ENCODE measurements around the gene CADM1.

CADM1 gene

GRCh38 chr11:115148691-115149090 lies 355.5 kb downstream of the CADM1 start:
- DNase-seq (ENCODE audit: low spot score) = no peak

DNA sequence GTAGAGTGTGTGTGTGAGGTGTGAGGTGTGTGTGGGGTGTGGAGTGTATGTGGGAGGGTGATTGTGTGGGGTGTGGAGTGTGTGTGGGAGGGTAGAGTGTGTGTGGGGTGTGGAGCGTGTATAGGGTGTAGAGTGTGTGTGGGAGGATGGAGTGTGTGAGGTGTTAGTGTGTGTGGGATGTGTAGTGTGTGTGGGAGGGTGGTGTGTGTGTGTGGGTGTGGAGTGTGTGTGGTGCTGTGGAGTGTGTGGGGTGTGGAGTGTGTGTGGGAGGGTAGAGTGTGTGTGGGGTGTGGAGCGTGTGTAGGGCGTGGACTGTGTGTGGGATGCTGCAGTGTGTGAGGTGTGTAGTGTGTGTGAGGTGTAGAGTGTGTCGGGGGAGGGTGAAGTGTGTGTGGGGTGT lies 356.1 kb downstream of the CADM1 start:
- DNase-seq (ENCODE audit: low spot score) = no peak

DNA sequence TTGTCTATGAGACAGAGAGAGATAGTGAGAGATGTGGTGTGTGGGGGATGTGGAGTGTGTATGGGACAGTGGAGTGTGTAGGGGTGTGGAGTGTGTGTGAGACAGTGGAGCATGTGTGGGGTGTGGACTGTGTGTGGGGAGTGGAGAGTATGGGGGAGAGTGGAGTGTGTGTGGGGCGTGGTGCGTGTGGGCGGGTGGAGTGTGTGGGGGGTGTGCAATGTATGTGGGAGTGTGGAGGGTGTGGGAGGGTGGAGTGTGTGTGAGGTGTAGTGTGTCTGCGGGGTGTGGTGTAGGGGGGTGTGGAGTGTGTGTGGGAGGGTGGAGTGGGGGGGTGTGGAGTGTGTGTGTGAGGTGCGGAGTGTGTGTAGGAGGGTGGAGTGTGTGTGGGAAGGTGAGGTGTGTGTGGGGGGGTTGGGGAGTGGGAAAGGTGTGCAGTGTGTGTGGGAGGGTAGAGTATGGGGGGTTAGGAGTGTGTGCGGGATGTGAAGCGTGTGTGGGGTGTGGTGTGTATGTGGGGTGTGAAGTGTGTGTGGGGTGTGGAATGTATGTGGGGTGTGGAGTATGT lies 356.9 kb downstream of the CADM1 start:
- no peak for DNase-seq (ENCODE audit: low spot score)

DNA sequence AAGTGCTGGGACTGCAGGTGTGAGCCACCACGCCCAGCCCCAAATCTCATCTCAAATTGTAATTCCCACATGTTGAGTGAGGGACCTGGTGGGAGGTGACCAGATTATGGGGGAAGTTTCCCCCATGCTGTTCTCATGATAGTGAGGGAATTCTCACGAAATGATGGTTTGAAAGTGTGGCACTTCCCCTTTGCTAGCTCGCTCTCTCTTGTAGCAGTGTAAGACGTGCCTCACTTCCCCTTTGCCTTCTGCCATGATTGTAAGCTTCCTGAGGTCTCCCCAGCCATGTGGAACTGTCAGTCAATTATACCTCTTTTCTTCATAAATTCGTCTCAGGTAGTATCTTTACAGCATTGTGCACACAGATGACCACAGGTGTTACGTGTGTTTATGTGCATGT lies 357.8 kb downstream of the CADM1 start:
- DNase-seq (ENCODE audit: low spot score) = no peak

GRCh38 chr11:115145324-115145723 lies 358.9 kb downstream of the CADM1 start:
- DNase-seq (ENCODE audit: low spot score) = no peak

DNA sequence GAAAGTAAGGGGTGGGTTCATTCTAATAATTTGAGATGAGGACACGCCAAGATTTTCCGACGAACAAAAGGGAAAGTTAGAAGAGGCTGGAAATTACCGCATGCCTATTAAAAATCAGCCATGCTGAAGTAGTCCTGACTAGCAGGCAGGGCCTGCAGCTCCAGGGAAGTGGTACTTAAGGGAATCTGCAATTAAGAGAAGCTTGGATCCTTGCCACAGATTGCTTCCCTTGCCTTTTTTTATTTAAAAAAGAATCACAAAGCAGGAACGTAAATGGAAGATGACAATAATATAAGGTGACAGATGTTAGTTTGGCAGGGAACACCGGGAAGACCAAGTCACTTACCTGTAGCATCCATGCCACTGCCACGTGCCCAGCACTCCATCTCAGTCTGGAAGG lies 359.3 kb downstream of the CADM1 start:
- DNase-seq (ENCODE audit: low spot score) = no peak

DNA sequence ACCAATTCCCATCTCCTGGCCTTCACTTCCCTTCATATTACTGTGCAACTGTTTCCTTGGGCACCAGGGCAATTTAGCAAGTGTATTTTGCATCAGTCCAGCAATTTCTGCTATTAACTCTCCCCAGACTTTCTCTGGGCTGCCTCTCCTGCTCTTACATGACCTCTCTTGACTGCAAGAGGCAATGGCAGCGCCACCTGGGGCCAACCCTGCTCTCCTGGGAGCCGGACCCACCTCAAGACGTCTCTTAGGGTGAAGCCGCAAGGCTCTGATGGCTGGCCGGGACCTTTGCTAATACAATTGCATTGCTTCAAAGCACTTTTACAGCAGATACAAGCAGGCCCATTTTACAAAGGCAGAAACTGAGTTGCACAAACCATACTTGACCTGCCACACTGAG lies 360.2 kb downstream of the CADM1 start:
- DNase-seq (ENCODE audit: low spot score) = no peak

- DNase-seq (ENCODE audit: low spot score) = no peak
Measured at GRCh38 chr11:115141231-115142114, 362.7 kb downstream of the CADM1 start.

DNA sequence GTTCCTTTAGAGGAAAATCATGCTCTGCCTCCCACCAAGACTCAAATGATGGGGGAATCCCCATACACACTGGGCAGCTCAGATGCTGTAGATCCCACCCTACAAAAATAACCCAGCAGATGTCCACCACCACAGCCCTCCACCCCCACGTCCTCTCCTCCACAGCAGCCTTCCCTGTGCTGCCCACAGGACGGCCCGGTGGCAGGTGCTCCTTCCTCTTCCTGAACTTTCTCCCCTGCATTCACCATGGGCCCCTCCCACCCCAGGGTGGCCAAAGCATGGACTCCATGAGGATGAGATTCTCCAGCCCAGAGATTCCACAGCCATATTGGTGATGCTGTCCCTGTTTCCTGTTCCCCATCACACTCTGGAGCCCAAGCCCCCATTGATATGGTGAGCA lies 368.3 kb downstream of the CADM1 start:
- DNase-seq (ENCODE audit: low spot score) = no peak

DNA sequence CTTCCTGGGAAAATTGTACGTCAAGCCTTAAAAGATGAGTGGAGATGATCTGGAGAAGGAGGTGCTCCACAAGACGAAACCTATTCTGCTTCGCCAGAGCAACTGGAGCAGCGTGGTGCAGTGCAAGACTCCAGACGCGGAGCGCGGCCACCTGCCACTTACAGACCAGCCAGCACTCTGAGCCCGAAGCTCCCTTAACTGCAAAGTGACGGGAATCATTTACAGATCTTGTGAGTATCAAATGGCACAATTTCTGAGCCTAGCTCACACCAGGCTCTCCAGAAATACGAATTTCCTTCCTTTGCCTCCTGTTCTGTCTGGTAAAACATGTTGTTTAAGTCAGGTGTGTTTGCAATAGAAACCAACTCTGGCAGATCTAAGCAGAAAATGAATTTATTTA lies 369.3 kb downstream of the CADM1 start:
- DNase-seq (ENCODE audit: low spot score) = no peak

GRCh38 chr11:115133475-115134209 lies 370.6 kb downstream of the CADM1 start:
- DNase-seq (ENCODE audit: low spot score) = no peak

DNA sequence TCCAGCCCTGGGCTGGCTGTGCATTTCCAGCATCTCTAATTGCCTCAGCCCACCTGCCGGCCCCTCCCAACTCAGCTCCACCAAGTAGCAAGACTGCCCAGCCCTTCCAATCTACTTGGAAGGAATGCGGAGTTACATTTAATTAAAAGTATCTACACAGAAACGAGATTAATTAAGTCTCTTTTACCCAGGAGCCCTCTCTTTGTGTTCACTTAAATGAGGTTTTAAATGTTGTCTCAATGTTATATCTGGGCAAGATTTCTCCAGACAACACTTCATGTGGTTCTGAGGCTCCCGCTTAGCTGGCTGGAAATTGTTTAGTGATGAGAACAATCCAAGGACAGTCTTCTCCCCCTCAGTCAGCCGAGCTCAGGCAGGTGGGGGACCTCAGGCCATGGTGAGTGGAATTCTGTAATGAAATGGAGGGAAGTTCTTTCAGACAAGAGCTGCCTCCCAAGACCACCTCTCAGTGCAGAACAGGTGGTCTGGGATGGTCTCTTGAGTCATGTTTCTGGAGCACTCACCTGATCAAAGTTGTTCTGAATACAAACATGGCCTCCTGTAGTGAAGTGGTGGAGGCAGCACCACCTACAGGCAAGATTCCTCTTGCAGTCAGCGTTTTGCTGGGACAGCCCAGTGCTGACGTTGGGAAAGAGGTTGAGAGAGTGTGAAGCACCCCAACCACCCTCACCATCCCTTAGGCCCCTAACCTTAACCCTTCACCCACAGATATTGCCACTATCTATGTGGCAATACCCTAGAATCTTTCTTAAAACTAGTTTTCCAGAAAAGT lies 371.6 kb downstream of the CADM1 start:
- no peak for DNase-seq (ENCODE audit: low spot score)

- no peak for DNase-seq (ENCODE audit: low spot score)
Measured at GRCh38 chr11:115129473-115130289, 374.5 kb downstream of the CADM1 start.

GRCh38 chr11:115128226-115128625 lies 376.0 kb downstream of the CADM1 start:
- no peak for DNase-seq (ENCODE audit: low spot score)

DNA sequence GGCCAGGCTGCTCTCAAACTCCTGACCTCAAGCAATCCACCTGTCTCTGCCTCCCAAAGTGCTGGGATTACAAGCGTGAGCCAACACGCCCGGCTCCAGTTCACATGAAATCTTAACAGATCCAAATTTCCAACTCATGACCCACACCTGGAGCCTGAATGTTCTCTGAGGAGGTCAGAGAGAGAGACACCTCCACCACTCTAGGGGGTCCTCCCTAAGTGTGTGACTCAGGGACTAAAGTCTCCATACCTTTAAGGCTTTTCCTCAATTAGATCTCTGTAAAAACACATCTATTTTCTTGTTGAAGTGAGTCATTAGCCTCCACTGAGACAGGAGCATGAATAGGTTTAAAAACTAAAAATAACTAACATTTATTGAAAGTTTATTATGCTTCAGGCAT lies 376.4 kb downstream of the CADM1 start:
- no peak for DNase-seq (ENCODE audit: low spot score)

DNA sequence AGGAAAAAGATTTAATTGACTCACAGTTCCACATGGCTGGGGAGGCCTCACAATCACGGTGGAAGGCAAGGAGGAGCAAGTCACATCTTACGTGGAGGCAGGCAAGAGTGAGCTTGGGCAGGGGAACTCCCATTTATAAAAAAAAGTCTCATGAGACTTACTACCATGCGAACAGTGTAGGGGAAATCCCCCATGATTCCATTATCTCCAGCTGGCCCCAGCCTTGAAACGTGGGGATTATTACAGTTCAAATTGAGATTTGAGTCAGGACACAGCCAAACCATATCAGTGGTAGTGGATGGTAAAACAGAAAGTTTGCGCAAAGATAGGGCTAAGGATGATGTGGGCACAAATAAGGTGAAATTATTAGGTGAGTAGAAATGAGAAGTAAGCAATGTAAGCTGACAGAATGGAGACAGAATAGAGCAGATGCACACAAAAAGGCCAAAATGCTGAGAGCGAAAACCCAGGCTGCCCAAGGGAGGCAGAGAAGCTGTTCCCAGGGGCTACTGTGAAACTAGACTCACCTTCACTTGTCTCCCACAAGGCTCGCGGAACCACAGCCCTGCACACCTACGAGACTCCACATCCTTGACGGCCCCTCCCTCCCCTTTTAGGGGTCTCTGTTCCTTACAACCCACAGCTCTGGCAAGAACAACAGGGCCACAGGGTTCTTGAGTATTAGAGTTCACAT lies 377.6 kb downstream of the CADM1 start:
- no peak for DNase-seq (ENCODE audit: low spot score)

DNA sequence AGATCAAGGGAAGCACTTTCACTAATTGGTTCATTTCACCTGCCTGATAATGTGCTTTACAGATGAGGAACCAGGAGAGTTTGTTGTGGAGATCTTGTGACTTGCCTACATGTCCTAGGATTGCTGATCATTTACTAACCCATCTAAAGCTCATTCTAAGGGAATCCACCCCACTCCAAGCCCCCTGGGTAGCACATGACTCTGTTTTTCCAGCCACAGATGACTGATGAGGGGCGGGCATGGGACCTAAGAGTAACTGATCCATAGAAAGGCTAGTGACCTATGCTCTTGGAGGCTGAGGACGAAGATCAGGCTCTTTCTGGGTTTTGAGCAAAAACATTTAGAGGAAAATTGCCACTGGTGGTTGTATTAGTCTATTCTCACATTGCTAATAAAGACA lies 378.1 kb downstream of the CADM1 start:
- DNase-seq (ENCODE audit: low spot score) = no peak

DNA sequence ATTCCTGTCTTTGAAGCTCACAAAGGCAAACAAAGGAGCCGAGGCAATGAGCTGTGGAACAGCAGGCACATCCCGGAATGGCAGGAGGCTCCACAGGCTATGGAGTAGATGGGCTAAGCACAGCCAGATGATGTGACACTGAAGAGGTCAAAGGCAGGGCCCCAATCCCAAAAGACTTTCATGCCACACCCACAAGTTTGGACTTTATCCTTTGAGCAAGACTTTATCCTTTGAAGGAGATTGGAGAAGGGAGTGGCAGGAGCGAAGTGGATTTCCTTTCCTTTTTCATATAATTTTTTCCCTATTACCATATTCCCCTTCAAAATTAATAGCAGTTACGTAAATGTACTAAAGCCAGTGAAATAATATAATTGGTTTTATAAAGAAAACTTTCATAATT lies 379.4 kb downstream of the CADM1 start:
- no peak for DNase-seq (ENCODE audit: low spot score)

GRCh38 chr11:115123641-115124040 lies 380.6 kb downstream of the CADM1 start:
- DNase-seq (ENCODE audit: low spot score) = no peak

DNA sequence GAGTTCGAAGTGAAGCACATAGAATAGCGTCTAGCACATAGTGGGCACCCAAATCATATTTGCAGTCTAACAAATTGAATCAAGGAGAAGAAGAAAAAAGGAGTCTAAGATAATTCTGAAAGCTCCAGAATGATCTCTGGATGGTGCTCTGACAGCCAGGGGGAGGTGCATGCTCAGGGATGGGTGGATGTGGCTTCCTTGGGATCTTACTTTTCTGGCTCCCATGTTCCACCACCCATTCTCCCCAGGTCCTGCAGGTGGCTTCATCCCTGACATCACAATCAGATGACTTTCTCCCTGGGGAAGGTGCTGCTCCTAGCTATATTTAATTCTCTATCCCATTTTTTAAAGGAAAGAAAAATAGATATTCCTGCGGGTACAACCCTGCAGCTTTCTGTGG lies 381.9 kb downstream of the CADM1 start:
- DNase-seq (ENCODE audit: low spot score) = no peak

Data from Ammon's horn (tissue), 1 donor.